ENCODE results near the gene CTSE. TPM values are rescaled to one million over a fixed set of nuclear protein-coding genes. Genes with fewer than 3 reads are reported as not detected.
A peak's percentile ranks its signal among the peaks of the same experiment; 100 is the strongest.
"Not testable (repeated sequence)": the region's sequence is repeated elsewhere in the genome, so short reads cannot be mapped to it uniquely, and the experiment has no call there.

CTSE gene
- total RNA-seq, 4 donors from 2014 or later: 3.6 to 8.1 (median 3.6) TPM; not detected in 1

- no peak for TF ChIP-seq POLR2A (IDR thresholded peaks at IDR 0.05)
- TF ChIP-seq, protein P1, sequence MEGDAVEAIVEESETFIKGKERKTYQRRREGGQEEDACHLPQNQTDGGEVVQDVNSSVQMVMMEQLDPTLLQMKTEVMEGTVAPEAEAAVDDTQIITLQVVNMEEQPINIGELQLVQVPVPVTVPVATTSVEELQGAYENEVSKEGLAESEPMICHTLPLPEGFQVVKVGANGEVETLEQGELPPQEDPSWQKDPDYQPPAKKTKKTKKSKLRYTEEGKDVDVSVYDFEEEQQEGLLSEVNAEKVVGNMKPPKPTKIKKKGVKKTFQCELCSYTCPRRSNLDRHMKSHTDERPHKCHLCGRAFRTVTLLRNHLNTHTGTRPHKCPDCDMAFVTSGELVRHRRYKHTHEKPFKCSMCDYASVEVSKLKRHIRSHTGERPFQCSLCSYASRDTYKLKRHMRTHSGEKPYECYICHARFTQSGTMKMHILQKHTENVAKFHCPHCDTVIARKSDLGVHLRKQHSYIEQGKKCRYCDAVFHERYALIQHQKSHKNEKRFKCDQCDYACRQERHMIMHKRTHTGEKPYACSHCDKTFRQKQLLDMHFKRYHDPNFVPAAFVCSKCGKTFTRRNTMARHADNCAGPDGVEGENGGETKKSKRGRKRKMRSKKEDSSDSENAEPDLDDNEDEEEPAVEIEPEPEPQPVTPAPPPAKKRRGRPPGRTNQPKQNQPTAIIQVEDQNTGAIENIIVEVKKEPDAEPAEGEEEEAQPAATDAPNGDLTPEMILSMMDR (IDR thresholded peaks at IDR 0.05): no peak
- Histone ChIP-seq H3K27ac (peak overlapping the region in 1 of 4 donors; percentile 71), H3K27me3 (no peaks in the 10 kb centered on the region), H3K9me3 (no peaks in the 10 kb centered on the region), H3K4me1 (peaks cover 0 to 3% (median 0%) of the 10 kb centered on the region in 4 donors), H3K4me3 (no peak overlapping the region), H3K36me3 (no peaks in the 10 kb centered on the region)
- no peak for DNase-seq
Measured at GRCh38 chr1:206065547-206066145, 42.0 kb upstream of the CTSE start.

GRCh38 chr1:206064501-206064900, 40.8 kb upstream of the CTSE start:
- DNase-seq, H3K27ac ChIP-seq, H3K27me3 ChIP-seq, H3K9me3 ChIP-seq, H3K4me1 ChIP-seq, H3K4me3 ChIP-seq, H3K36me3 ChIP-seq: not testable (repeated sequence)

- H3K27me3 ChIP-seq, H3K36me3 ChIP-seq, DNase-seq, H3K27ac ChIP-seq, H3K9me3 ChIP-seq, H3K4me1 ChIP-seq, H3K4me3 ChIP-seq: not testable (repeated sequence)
Measured at GRCh38 chr1:206064001-206064400, 40.3 kb upstream of the CTSE start.

GRCh38 chr1:206062464-206062863, 38.8 kb upstream of the CTSE start:
- peaks cover 0 to 3% (median 0%) of the 10 kb centered on the region in 4 donors for H3K4me1 ChIP-seq
- H3K4me3 ChIP-seq: no peak overlapping the region
- TF ChIP-seq POLR2A (IDR thresholded peaks at IDR 0.05): no peak
- TF ChIP-seq, protein P1 (IDR thresholded peaks at IDR 0.05): no peak
- DNase-seq: no peak
- H3K9me3 ChIP-seq: no peaks in the 10 kb centered on the region
- H3K36me3 ChIP-seq: no peaks in the 10 kb centered on the region
- H3K27me3 ChIP-seq: no peaks in the 10 kb centered on the region
- no peak overlapping the region for H3K27ac ChIP-seq

DNA sequence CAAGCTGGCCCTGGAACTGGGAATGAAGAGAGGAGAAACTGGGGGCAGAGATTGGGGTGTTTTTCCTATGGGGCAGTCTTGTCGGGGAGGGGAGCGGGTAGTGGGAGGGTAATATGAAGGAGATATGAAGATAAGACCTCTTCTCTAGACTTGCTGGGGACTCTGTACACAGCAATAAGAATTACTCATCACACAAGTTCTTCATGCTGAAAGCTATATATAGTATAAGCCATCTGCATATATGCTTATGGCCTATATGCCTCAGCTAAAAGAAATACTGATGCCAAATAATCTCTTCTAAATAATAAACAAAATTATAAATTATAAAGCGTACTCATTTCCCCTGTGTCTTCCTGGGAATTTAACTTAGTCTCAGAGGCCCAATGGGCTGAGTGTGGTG, 37.1 kb upstream of the CTSE start:
- Histone ChIP-seq H3K4me1 (no peaks in the 10 kb centered on the region), H3K27ac (no peak overlapping the region), H3K9me3 (no peaks in the 10 kb centered on the region), H3K36me3 (no peaks in the 10 kb centered on the region), H3K27me3 (no peaks in the 10 kb centered on the region), H3K4me3 (no peak overlapping the region)
- TF ChIP-seq, protein P1 (IDR thresholded peaks at IDR 0.05): no peak
- no peak for TF ChIP-seq POLR2A (IDR thresholded peaks at IDR 0.05)
- DNase-seq: no peak

GRCh38 chr1:206059355-206059915, 35.7 kb upstream of the CTSE start:
- Histone ChIP-seq H3K27ac (no peak overlapping the region), H3K27me3 (no peaks in the 10 kb centered on the region), H3K4me1 (no peaks in the 10 kb centered on the region), H3K36me3 (no peaks in the 10 kb centered on the region), H3K4me3 (no peak overlapping the region), H3K9me3 (no peaks in the 10 kb centered on the region)
- DNase-seq: no peak
- TF ChIP-seq, protein P1 (IDR thresholded peaks at IDR 0.05): no peak
- no peak for TF ChIP-seq POLR2A (IDR thresholded peaks at IDR 0.05)

- Histone ChIP-seq H3K36me3 (no peaks in the 10 kb centered on the region), H3K4me1 (no peaks in the 10 kb centered on the region), H3K27ac (no peak overlapping the region), H3K27me3 (no peaks in the 10 kb centered on the region), H3K9me3 (no peaks in the 10 kb centered on the region), H3K4me3 (no peak overlapping the region)
- no peak for DNase-seq
- TF ChIP-seq, protein P1 (IDR thresholded peaks at IDR 0.05): no peak
- TF ChIP-seq POLR2A (IDR thresholded peaks at IDR 0.05): no peak
Measured at GRCh38 chr1:206058927-206059292, 35.2 kb upstream of the CTSE start.

DNA sequence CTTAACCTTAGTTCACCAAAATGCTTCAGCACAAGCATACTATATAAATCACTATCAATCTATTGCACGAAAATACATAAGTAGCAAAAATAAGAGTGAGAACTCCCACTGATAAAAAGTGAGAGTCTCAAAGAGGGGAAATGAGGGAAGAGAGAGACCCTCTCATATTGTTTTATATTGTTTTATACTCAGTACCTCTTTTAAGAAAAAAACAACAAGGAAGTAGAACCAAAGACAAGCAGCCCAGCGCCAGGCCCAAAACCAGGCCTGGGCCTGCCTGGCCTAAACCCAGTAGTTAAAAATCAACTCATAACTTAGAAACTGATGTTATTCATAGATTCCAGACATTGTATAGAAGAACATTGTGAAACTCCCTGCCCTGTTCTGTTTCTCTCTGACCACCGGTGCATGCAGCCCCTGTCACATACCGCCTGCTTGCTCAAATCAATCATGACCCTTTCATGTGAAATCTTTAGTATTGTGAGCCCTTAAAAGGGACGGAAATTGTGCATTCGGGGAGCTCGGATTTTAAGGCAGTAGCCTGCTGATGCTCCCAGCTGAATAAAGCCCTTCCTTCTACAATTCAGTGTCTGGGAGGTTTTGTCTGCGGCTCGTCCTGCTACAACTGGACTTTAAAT, 34.7 kb upstream of the CTSE start:
- H3K36me3 ChIP-seq, H3K9me3 ChIP-seq, DNase-seq, H3K4me3 ChIP-seq, H3K27me3 ChIP-seq, H3K4me1 ChIP-seq: not testable (repeated sequence)
- peak overlapping the region in 1 of 4 donors; percentile 46 for H3K27ac ChIP-seq

- not testable (repeated sequence) for H3K4me3 ChIP-seq, H3K9me3 ChIP-seq, H3K36me3 ChIP-seq, DNase-seq, H3K27me3 ChIP-seq
- Histone ChIP-seq H3K4me1 (peaks cover 0 to 12% (median 0%) of the 10 kb centered on the region in 4 donors), H3K27ac (peak overlapping the region in 1 of 4 donors; percentile 34)
Measured at GRCh38 chr1:206055639-206056323, 32.1 kb upstream of the CTSE start.
